HS-27A (cell line): Measurements from ENCODE around the gene ZSWIM5.
"Not testable (repeated sequence)": the region's sequence is repeated elsewhere in the genome, so short reads cannot be mapped to it uniquely, and the experiment has no call there.

Source experiments
- DNase-seq: peaks from one replicate; pipeline ENCODE4 v3.0.0-alpha.2; 2012; ENCODE audit warnings: low read depth, missing footprints

ZSWIM5 gene

DNA sequence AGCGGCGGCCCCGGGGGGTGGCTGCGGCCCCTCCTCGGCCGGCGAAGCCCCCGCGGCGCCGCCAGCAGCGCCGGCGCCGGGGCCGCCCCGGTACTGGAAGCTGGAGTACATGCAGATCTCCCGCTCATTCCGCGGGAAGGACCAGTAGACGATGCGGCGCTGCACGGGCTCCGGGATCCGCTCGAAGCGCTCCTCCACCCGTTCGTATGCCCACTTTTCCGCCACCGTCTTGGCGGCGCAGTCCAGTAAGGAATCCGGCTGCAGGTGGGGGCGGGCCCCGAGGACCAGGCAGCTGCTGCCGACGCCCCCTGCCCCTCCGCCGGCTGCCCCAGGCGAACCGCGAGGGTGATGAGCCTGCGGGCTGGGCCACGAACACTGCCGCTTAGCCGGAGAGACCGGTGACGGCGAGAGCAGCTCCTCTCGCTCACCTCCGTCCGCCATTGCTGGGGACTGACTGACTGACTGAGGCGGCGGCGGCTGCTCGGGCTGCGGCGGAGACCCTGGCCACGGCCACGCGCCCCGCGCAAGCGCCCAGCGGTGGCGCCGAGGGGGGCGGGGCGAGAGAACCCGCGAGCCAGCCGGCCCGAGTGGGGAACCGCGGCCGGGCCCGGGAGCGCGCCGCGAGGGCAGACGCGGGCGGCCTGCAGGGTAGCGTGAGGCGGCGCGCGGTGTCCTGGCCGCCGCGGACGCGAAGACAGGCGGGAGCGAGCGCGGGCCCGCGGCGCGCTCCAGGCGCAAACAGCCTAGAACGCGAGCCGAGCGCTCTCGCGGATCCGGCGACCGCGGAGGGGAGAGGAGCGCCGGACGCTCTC lies at the start of gene ZSWIM5:
Gene ZSWIM5 (minus strand): TSS at position 696 of the 812 bp plus-strand sequence. CDS start 255 bp downstream, at position 441.
- DNase-seq, result no peak

DNA sequence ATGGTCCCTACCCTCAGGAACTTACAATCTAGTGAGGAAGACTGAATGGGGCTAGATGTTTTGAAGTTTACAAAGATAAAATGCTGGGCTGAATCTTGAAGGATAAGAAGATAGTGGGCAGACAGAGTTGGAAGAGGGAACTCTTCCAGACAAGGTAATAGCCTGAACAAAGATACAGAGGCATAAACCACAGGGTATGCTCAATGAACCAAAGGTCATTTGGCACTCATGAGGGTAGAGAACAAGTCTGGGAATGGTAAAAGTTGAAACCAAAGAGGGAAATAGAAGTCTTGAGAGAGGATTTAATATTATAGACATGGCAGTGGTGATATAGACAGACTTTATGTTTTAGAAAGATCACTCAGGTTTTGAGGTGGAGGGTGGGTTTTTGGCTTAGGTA lies 48.1 kb upstream of the ZSWIM5 start:
- DNase-seq, result no peak

DNA sequence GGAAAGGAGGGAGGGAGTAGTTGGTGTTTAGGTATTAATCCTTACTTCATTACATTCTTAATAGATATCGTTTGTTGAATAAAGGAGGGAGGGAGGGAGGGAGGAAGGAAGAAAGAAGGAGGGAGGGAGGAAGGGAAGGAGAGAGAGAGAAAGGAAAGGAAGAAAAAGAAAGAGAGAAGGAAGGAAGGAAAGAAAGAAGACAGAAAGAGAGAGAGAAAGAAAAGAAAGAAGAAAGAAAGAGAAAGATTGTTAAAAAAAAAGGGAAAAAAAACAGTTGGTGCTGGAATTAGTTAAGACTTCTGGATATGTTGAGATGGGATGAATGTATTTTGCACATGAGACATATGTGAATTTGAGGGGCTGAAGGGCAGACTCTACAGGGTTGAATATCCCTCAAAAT lies 44.1 kb upstream of the ZSWIM5 start:
- no peak for DNase-seq

DNA sequence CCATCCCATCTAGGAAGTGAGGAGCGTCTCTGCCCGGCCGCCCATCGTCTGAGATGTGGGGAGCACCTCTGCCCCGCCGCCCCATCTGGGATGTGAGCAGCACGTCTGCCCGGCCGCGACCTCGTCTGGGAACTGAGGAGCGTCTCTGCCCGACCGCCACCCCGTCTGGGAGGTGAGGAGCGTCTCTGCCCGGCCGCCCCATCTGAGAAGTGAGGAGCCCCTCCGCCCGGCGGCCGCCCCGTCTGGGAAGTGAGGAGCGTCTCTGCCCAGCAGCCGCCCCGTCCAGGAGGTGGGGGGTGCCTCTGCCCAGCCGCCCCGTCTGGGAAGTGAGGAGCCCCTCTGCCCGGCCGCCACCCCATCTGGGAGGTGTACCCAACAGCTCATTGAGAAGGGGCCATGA lies 41.6 kb upstream of the ZSWIM5 start:
- not testable (repeated sequence) for DNase-seq

DNA sequence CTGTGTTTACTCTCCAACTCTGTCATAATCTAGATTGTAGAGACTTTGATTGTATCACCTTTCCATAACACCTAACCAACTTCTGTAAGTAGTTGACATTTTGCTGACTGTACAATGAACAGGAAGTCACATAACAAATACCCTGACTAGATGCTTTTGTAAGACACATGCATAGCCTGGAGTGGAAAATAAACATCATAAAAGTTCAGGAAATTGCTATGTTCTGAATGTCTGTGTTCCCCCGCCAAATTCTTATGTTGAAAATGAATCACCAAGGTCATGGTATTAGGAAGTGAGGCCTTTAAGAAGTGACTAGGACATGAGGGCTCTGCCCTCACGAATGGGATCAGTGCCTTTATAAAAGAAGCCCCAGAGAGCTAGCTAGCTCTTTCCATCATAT lies 40.4 kb upstream of the ZSWIM5 start:
- DNase-seq, result peak; percentile 43

- DNase-seq, result not testable (repeated sequence)
Observed at GRCh38 chr1:45246359-45246758, 40.0 kb upstream of the ZSWIM5 start.

DNA sequence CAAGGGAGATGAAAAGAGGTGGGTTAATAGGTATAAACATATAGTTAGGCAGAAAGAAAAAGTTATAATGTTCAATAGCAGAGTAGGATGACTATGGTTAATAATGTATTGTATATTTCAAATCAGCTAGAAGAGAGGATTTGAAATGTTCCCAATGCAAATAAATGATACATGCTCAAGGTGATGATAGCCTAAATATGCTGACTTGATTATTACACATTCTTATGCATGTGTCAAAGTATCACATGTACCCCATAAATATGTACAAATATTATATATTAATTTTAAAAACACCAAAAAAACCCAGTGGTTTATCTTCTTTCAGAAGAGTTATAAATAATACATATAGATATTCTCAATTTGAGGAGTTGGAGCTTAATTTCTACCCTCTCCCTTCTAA lies 38.3 kb upstream of the ZSWIM5 start:
- DNase-seq, result no peak

- no peak for DNase-seq
Observed at GRCh38 chr1:45243476-45244343, 37.3 kb upstream of the ZSWIM5 start.

GRCh38 chr1:45238846-45239245 lies 32.4 kb upstream of the ZSWIM5 start:
- DNase-seq, result no peak

GRCh38 chr1:45236136-45236535 lies 29.7 kb upstream of the ZSWIM5 start:
- no peak for DNase-seq

DNA sequence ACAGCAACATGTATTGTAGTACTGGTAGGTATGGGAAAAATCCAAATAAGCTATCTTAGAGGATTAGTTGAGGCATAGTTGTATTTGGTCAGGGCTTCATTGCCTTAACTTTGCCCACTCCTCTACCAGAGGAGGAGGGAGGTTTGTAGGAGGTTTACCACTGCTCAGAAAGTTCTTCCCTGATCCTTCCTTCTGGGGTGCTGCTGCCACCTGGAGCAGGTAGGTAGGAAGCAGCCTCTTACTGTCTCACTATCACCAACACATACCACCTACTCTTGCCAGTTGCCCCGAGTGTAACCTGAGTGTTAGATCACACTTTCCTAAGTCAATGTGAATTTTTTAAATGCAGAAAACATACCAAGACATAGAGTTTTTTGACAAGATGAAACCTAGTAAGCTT lies 24.1 kb upstream of the ZSWIM5 start:
- no peak for DNase-seq

DNA sequence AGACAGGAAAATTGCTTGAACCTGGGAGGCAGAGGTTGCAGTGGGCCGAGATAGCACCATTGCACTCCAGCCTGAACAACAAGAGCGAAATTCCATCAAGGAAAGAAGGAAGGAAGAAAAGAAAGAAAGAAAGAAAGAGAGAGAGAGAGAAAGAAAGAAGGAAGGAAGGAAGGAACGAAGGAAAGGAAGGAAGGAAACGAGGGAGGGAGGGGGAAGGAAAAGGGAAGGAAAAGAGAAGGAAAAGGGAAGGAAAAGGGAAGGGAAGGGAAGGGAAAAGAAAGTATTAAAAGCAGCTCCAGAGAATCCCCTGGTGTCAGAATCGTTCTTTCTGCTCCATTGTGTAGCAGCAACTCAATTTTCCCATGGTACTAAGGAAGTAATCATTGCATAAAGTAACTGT lies 19.2 kb upstream of the ZSWIM5 start:
- DNase-seq, result no peak

GRCh38 chr1:45223710-45224109 lies 17.3 kb upstream of the ZSWIM5 start:
- not testable (repeated sequence) for DNase-seq

DNA sequence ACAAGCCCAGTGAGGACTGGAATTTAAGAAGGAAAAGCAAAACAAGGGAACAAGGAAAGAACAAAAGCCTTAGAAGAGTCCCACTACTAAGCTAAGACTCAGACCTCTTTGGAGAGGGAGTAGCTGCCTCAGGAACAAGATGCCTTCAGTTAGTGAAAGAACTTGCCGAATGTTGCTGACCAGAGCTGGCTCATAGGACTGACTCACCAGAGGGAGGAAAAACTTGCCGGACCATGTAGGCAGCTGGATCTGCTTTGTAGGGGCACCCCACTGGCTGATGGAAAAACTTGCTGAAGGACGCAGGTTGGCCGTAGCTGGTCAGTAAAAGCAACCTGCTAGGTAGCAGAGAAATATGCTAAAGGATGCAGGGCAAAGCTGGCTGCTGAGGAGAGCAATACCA lies 15.3 kb upstream of the ZSWIM5 start:
- DNase-seq, result no peak

- DNase-seq, result no peak
Observed at GRCh38 chr1:45216861-45217260, 10.5 kb upstream of the ZSWIM5 start.

- DNase-seq, result no peak
Observed at GRCh38 chr1:45216200-45216541, 9.8 kb upstream of the ZSWIM5 start.

DNA sequence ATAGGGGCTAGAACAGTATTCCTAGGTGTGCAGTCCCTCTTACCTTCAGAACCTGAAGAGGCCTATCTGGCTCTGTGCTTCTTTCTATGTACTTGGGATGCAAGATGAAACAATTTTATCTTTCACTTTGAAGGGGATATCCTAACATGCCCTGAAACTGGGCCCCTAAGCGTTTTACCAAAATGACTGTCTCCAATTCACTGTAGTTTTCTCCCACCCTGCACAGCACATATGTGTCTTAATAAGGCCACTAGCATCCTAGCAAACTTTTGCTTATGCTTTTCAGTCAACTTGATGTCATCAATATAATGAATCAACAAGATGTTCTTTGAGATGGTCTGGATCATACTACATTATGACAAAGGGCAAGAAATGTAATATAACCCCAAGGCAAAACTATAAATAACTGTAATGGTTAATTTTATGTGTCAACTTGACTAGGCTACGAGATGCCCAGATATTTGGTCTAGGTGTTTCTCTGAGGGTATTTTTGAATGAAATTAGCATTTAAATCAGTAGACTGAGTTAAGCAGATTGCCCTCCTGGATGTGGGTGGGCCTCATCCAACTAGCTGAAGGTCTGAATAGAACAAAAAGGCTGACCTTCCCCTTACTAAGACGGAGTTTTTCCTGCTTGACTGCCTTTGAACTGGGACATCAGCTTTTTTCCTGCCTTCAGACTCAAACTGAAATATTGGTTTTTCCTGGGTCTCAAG lies 9.2 kb upstream of the ZSWIM5 start:
- no peak for DNase-seq

- DNase-seq, result no peak
Observed at GRCh38 chr1:45213892-45214291, 7.5 kb upstream of the ZSWIM5 start.

- DNase-seq, result no peak
Observed at GRCh38 chr1:45211076-45211475, 4.7 kb upstream of the ZSWIM5 start.

GRCh38 chr1:45206808-45207623 lies 611 bp upstream of the ZSWIM5 start:
- no peak for DNase-seq

DNA sequence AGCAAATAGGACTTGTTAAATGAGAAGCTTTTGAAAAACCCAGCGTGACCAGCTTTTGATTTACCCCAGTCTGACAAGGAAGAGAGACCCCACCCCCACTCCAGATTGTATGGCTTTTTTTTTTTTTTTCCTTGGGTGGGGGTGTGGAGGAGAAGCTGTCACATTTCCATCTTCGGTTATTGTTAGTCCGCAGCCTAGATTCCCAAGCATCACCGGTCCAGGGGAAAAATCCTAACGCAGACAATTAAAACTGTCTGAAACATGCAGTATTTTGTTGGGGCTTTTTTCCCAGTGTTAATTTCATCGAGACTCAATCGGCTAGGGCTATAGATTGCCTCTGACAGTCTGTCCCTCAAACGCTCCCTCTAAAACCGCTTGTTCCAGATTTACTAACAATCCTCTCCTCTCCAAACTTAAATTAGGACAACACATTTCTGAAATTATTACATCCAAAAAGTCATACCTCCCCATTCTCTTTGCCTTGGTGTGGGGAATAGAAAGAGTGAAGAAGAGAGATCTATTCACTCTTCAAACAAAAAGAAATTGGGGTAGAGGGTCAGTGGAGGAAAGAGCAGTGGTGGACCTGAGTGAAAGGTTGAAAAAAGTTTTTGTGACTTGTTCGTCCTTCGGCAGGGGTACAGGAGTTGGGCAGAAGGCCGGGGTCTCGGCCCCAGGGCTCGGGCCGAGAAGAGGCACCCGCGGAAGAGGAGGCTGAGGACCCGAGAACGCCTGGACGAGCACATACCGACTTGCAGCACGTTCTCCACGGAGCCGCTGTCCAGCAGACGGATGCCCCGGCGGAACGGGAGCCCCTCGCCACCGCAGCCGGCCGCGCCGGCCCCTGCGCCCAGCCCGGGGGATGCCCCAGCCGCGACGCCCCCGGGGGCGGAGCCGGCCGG lies 1.1 kb downstream of the ZSWIM5 start:
- no peak for DNase-seq
